ENCODE data around the gene GPR161.
"Not testable (repeated sequence)": the region's sequence is repeated elsewhere in the genome, so short reads cannot be mapped to it uniquely, and the experiment has no call there.

- not testable (repeated sequence) for TF ChIP-seq CTCF (conservative IDR thresholded peaks at IDR 0.05); EZH2 (IDR thresholded peaks at IDR 0.05; ENCODE audit: low read depth)
Measured at GRCh38 chr1:168154707-168155106, 18.0 kb upstream of the GPR161 start.

Measured in PC-9 (cell line).